Choroid plexus epithelial cell (primary cell): ENCODE data around the gene CNPPD1.

Source experiments
- DNase-seq: peaks from one replicate; pipeline ENCODE4 v3.0.0-alpha.2; 2010; ENCODE audit warnings: low read depth
- H3K4me3 ChIP-seq: 2 replicates; pipeline ENCODE4 v1.5.1; 2011; ENCODE audit warnings: low read depth, mild to moderate bottlenecking, control low read depth, low read length, moderate library complexity
- CTCF ChIP-seq: conservative IDR thresholded peaks from 2 replicates; pipeline ENCODE4 v1.5.1; 2011; ENCODE audit warnings: low read depth, mild to moderate bottlenecking, control low read depth, inconsistent platforms, low read length, moderate library complexity

Gene CNPPD1

GRCh38 chr2:219176818-219177551, at the start of gene CNPPD1:
Gene CNPPD1, minus strand, starts transcription at chr2:219176925. Its CDS starts 97 bp downstream, at chr2:219176828.
- H3K4me3 ChIP-seq = peak within 1 kb of the TSS; percentile 67
- TF ChIP-seq CTCF = no peak
- DNase-seq = peak; percentile 76

GRCh38 chr2:219225350-219225749, 48.6 kb upstream of the CNPPD1 start:
- TF ChIP-seq CTCF = no peak
- no peak overlapping the region for H3K4me3 ChIP-seq
- DNase-seq = no peak

GRCh38 chr2:219223831-219224610, 47.3 kb upstream of the CNPPD1 start:
- no peak for DNase-seq
- no peak for TF ChIP-seq CTCF
- H3K4me3 ChIP-seq = no peak overlapping the region

- H3K4me3 ChIP-seq = no peak overlapping the region
- no peak for TF ChIP-seq CTCF
- DNase-seq = no peak
Observed at GRCh38 chr2:219221957-219222518, 45.3 kb upstream of the CNPPD1 start.

GRCh38 chr2:219220652-219221402, 44.1 kb upstream of the CNPPD1 start:
- no peak overlapping the region for H3K4me3 ChIP-seq
- no peak for TF ChIP-seq CTCF
- no peak for DNase-seq

GRCh38 chr2:219219784-219220532, 43.2 kb upstream of the CNPPD1 start:
- no peak overlapping the region for H3K4me3 ChIP-seq
- no peak for DNase-seq
- TF ChIP-seq CTCF = no peak
